ENCODE data around the gene PACRG. TPM values are rescaled to one million over a fixed set of nuclear protein-coding genes. Genes with fewer than 3 reads are reported as not detected.

Gene PACRG
- total and polyA plus RNA-seq, 2 of the 8 experiments (the other 6 are each of a cell fraction or from before 2014, with no cell fraction given) = 0.44 to 0.54 TPM

DNA sequence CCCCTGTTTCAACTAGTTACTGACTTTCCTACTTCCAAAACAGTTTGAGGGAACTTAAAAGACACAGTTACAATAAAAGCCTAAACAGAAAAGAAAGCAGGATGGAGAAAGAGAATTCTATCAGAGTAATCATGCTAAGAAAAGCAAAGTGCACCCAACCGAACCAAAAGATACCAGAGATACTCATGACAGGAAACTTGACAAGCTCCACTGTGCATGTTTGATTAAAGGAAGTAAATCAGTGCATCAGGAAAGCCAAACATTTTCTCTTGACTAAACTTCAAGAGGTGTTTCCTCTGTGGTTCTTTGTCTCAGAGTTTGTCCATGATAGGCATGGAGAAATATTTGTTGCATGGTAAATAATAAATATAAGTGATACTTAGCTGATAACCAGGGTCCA lies 138.9 kb downstream of the PACRG start:
- Histone ChIP-seq H2AK5ac (ENCODE audit: low read depth, low read length) (no peak overlapping the region), H3K4me2 (ENCODE audit: insufficient read depth in 1 of 2, low read depth in 2 of 2, low read length in 2 of 2) (no peak overlapping the region), H2BK20ac (ENCODE audit: low read length) (no peak overlapping the region), H3K9ac (replicated peaks in 1 of 4; ENCODE audit: extremely low read depth in 1 of 4, low read depth in 3 of 4, low read length in 3 of 4) (no peak overlapping the region), H3K27ac (ENCODE audit: low read depth, low read length) (no peak overlapping the region), H3K79me1 (ENCODE audit: low read depth, low read length) (no peaks in the 10 kb centered on the region), H2BK12ac (ENCODE audit: low read depth, low read length) (no peak overlapping the region), H4K5ac (ENCODE audit: insufficient read length, low read depth, low read length) (no peak overlapping the region), H3K56ac (replicated peaks; ENCODE audit: insufficient read length, low read depth, low read length) (no peak overlapping the region), H4K20me1 (replicated peaks in 1 of 2; ENCODE audit: control insufficient read depth in 1 of 2, insufficient read depth in 2 of 2, low read length in 2 of 2) (no peaks in the 10 kb centered on the region), H3K4ac (replicated peaks; ENCODE audit: insufficient read length, low read depth, low read length) (no peak overlapping the region), H4K8ac (ENCODE audit: extremely low read depth, insufficient read depth, low read length) (no peak overlapping the region), H3K4me3 (ENCODE audit: extremely low read depth in 1 of 4, insufficient read depth in 2 of 4, low read depth in 3 of 4, low read length in 4 of 4) (no peak overlapping the region), H3K27me3 (replicated peaks in 1 of 4; ENCODE audit: control insufficient read depth in 3 of 4, extremely low read depth in 1 of 4, insufficient read depth in 3 of 4, low read length in 3 of 4) (no peaks in the 10 kb centered on the region), H4K91ac (replicated peaks; ENCODE audit: insufficient read length, low read length) (no peak overlapping the region), H2BK120ac (replicated peaks; ENCODE audit: low read depth, low read length) (no peak overlapping the region), H3K9me3 (ENCODE audit: insufficient read depth in 2 of 2, low read depth in 1 of 2, low read length in 1 of 2) (no peaks in the 10 kb centered on the region), H3K23ac (ENCODE audit: insufficient read length) (no peak overlapping the region), H3K36me3 (ENCODE audit: control insufficient read depth in 2 of 4, insufficient read depth in 4 of 4, low read length in 3 of 4) (no peaks in the 10 kb centered on the region), H2BK15ac (ENCODE audit: low read length) (no peak overlapping the region), H3K4me1 (replicated peaks in 1 of 4; ENCODE audit: control insufficient read depth in 3 of 4, insufficient read depth in 4 of 4, low read length in 3 of 4) (no peaks in the 10 kb centered on the region), H2BK5ac (ENCODE audit: low read depth, low read length) (no peak overlapping the region), H3K79me2 (ENCODE audit: control insufficient read depth in 1 of 2, insufficient read depth in 2 of 2, low read length in 2 of 2) (no peaks in the 10 kb centered on the region), H3K23me2 (ENCODE audit: low read depth, low read length) (no peaks in the 10 kb centered on the region), H3K18ac (ENCODE audit: extremely low read depth, low read length) (no peak overlapping the region), H3K14ac (ENCODE audit: insufficient read length) (no peak overlapping the region), H2AFZ (ENCODE audit: low read length) (no peak overlapping the region)
- ChIA-PET POLR2A (ENCODE audit: partially characterized antibody) (no interaction called here), CTCF (ENCODE audit: partially characterized antibody) (interaction anchor here (0.7 to 1.0 kb wide), 3 partner anchors 23 to 104 kb away, joined by 3 to 4 read pairs (median 3); no protein-coding TSS in a partner anchor)
- WGBS, 2 experiments (ENCODE audit: extremely low coverage in 1 of 2, insufficient coverage in 1 of 2, insufficient read length in 1 of 2, insufficient replicate concordance in 2 of 2, low coverage in 1 of 2, low lambda C conversion rate in 2 of 2, missing lambda C conversion rate in 1 of 2) = 94% methylated on average over 1 of the region's 1 CpG; no CpG with 5 or more reads in 1 of the 2 experiments
- DNase-seq (ENCODE audit: low read depth in 1 of 2, low spot score in 2 of 2) = no peak
- no peak for FAIRE-seq
- no peak for TF ChIP-seq RBBP5 (IDR thresholded peaks at IDR 0.05; ENCODE audit: borderline replicate concordance, low read depth, low read length)
- no peak for TF ChIP-seq KDM4A (IDR thresholded peaks at IDR 0.05; ENCODE audit: low read depth, low read length, severe bottlenecking)
- TF ChIP-seq EZH2 (IDR thresholded peaks at IDR 0.05; ENCODE audit: low read depth, low read length, severe bottlenecking) = no peak
- no peak for TF ChIP-seq SAP30 (IDR thresholded peaks at IDR 0.05; ENCODE audit: insufficient read depth, insufficient replicate concordance, low read length)
- no peak for TF ChIP-seq CBX8 (IDR thresholded peaks at IDR 0.05; ENCODE audit: borderline replicate concordance, low read depth, low read length)
- TF ChIP-seq POLR2A (IDR thresholded peaks at IDR 0.05; ENCODE audit: control extremely low read depth in 1 of 2, low read depth in 2 of 2, low read length in 2 of 2) = no peak
- TF ChIP-seq HDAC6 (IDR thresholded peaks at IDR 0.05; ENCODE audit: low read depth, low read length) = no peak
- no peak for TF ChIP-seq TCF12 (IDR thresholded peaks at IDR 0.05; ENCODE audit: low read depth, low read length)
- no peak for TF ChIP-seq RFX5 (IDR thresholded peaks at IDR 0.05; ENCODE audit: borderline replicate concordance, low read depth, low read length)
- TF ChIP-seq PHF8 (conservative IDR thresholded peaks at IDR 0.05; ENCODE audit: low read depth, low read length) = no peak
- TF ChIP-seq CTBP2 (IDR thresholded peaks at IDR 0.05; ENCODE audit: borderline replicate concordance, insufficient read depth, insufficient read length, low read length) = no peak
- TF ChIP-seq, protein P1, sequence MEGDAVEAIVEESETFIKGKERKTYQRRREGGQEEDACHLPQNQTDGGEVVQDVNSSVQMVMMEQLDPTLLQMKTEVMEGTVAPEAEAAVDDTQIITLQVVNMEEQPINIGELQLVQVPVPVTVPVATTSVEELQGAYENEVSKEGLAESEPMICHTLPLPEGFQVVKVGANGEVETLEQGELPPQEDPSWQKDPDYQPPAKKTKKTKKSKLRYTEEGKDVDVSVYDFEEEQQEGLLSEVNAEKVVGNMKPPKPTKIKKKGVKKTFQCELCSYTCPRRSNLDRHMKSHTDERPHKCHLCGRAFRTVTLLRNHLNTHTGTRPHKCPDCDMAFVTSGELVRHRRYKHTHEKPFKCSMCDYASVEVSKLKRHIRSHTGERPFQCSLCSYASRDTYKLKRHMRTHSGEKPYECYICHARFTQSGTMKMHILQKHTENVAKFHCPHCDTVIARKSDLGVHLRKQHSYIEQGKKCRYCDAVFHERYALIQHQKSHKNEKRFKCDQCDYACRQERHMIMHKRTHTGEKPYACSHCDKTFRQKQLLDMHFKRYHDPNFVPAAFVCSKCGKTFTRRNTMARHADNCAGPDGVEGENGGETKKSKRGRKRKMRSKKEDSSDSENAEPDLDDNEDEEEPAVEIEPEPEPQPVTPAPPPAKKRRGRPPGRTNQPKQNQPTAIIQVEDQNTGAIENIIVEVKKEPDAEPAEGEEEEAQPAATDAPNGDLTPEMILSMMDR (IDR thresholded peaks at IDR 0.05; ENCODE audit: control extremely low read depth in 1 of 3, insufficient read depth in 1 of 3, low read depth in 1 of 3, low read length in 3 of 3) = no peak
